ENCODE results near the gene CADPS.

DNA sequence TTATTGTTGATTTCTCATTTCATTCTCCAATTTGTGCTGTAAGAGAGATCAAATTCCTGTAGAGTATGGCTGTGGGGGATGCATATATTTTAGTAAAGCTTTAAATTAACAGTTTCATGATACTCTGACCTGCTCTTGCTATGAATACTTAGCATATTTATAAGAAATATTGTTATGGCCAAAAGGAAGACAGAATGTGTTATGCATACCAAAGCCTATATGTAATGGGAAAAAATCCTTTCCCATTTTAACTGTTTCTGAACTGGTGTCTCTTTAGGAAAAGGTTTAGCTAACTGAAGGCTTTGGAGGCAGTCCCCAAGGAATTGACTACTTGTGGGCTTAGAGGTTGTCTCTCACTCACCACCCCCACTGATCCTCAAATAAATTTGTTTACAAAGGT lies 59.2 kb downstream of the CADPS start:
- TF ChIP-seq, protein P1, sequence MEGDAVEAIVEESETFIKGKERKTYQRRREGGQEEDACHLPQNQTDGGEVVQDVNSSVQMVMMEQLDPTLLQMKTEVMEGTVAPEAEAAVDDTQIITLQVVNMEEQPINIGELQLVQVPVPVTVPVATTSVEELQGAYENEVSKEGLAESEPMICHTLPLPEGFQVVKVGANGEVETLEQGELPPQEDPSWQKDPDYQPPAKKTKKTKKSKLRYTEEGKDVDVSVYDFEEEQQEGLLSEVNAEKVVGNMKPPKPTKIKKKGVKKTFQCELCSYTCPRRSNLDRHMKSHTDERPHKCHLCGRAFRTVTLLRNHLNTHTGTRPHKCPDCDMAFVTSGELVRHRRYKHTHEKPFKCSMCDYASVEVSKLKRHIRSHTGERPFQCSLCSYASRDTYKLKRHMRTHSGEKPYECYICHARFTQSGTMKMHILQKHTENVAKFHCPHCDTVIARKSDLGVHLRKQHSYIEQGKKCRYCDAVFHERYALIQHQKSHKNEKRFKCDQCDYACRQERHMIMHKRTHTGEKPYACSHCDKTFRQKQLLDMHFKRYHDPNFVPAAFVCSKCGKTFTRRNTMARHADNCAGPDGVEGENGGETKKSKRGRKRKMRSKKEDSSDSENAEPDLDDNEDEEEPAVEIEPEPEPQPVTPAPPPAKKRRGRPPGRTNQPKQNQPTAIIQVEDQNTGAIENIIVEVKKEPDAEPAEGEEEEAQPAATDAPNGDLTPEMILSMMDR (IDR thresholded peaks at IDR 0.05), result no peak
- TF ChIP-seq POLR2AphosphoS5 (IDR thresholded peaks at IDR 0.05; ENCODE audit: low read depth, low read length), result no peak
- no peak for TF ChIP-seq SIN3A (IDR thresholded peaks at IDR 0.05; ENCODE audit: borderline replicate concordance, insufficient read depth, low read depth, low read length)
- TF ChIP-seq TCF7L2 (IDR thresholded peaks at IDR 0.05; ENCODE audit: low read depth, low read length), result no peak
